HepG2 (cell line): ENCODE data around the gene TMEM114. TPM values are rescaled to one million over a fixed set of nuclear protein-coding genes. Genes with fewer than 3 reads are reported as not detected.

Experiments
- RXRA ChIP-seq: sonication (generic); formaldehyde crosslinking; IDR thresholded peaks from 2 replicates; pipeline ENCODE4 v1.5.1; 2020; ENCODE audit warnings: missing genetic modification reagents
- SMARCE1 ChIP-seq: fragments of 450-650 bp; IDR thresholded peaks from 2 replicates; pipeline ENCODE4 v1.6.1; 2017; ENCODE audit warnings: borderline replicate concordance
- SOX6 ChIP-seq, 2 experiments: fragments of 450-650 bp in 1 of 2; sonication (generic) in 1 of 2; formaldehyde crosslinking in 1 of 2; IDR thresholded peaks; 2 replicates each; pipeline versions ENCODE4 v1.4.0 to v1.6.1; 2017 to 2020; ENCODE audit warnings: antibody characterized with exemption in 1 of 2, mild to moderate bottlenecking in 1 of 2, missing genetic modification reagents in 1 of 2
- SPEN ChIP-seq: sonication (generic); formaldehyde crosslinking; IDR thresholded peaks from 2 replicates; pipeline ENCODE4 v1.5.1; 2020; ENCODE audit warnings: low read depth, mild to moderate bottlenecking, missing genetic modification reagents
- SSRP1 ChIP-seq: IDR thresholded peaks from 2 replicates; pipeline ENCODE4 v1.6.1; 2016; ENCODE audit warnings: control low read depth
- YEATS4 ChIP-seq: sonication (generic); formaldehyde crosslinking; IDR thresholded peaks from 2 replicates; pipeline ENCODE4 v1.4.0; 2020; ENCODE audit warnings: missing genetic modification reagents, borderline replicate concordance
- ZBTB7A ChIP-seq: sonication (generic); formaldehyde crosslinking; IDR thresholded peaks from 2 replicates; pipeline ENCODE4 v1.8.0; 2022; ENCODE audit warnings: mild to moderate bottlenecking, missing genetic modification reagents
- ZKSCAN5 ChIP-seq: sonication (generic); formaldehyde crosslinking; IDR thresholded peaks from 2 replicates; pipeline ENCODE4 v1.5.1; 2020; ENCODE audit warnings: mild to moderate bottlenecking, missing genetic modification reagents
- ZNF441 ChIP-seq: sonication (generic); formaldehyde crosslinking; IDR thresholded peaks from 2 replicates; pipeline ENCODE4 v1.7.0; 2021; ENCODE audit warnings: missing genetic modification reagents, borderline replicate concordance
- ZNF646 ChIP-seq: sonication (generic); formaldehyde crosslinking; IDR thresholded peaks from 2 replicates; pipeline ENCODE4 v1.9.0; 2021; ENCODE audit warnings: mild to moderate bottlenecking, missing genetic modification reagents
- ZNF773 ChIP-seq: sonication (generic); formaldehyde crosslinking; IDR thresholded peaks from 2 replicates; pipeline ENCODE4 v1.4.0; 2020; ENCODE audit warnings: missing genetic modification reagents, borderline replicate concordance
- ZSCAN25 ChIP-seq: sonication (generic); formaldehyde crosslinking; IDR thresholded peaks from 2 replicates; pipeline ENCODE4 v1.8.0; 2022; ENCODE audit warnings: mild to moderate bottlenecking, missing genetic modification reagents
- ZXDC ChIP-seq: sonication (generic); formaldehyde crosslinking; IDR thresholded peaks from 2 replicates; pipeline ENCODE4 v1.5.0; 2020; ENCODE audit warnings: mild to moderate bottlenecking, missing genetic modification reagents
- polyA plus RNA-seq, 8 experiments: library from polyadenylated mRNA; depleted of rRNA in 3 of 8; stranded (reverse) in 7 of 8; unstranded in 1 of 8; fragments of >200 nt; fragmentation: Illumina TruSeq in 4 of 8; extraction: Trizol in 4 of 8; gene quantifications; 2 replicates each; pipeline versions ENCODE4 v1.2.1 to v1.2.3, GENCODE V29; 2011 to 2016; ENCODE audit warnings: low read depth in 4 of 8, missing spikeins in 1 of 8, mixed read lengths in 1 of 8; ENCODE audit not compliant: insufficient read depth in 1 of 8
- total RNA-seq, 5 experiments: library from RNA; depleted of rRNA; stranded (reverse); fragments of >200 nt; fragmentation: Illumina TruSeq; extraction: Trizol; gene quantifications; 2 replicates each; pipeline ENCODE4 v1.2.3, GENCODE V29; 2016; ENCODE audit warnings: low read depth in 1 of 5
- TF ChIP-seq, protein P1 (sequence below): sonication (generic); formaldehyde crosslinking; IDR thresholded peaks from 2 replicates; pipeline ENCODE4 v1.4.0; 2020; ENCODE audit warnings: missing genetic modification reagents, borderline replicate concordance
- TF ChIP-seq, protein P2 (sequence below): conservative IDR thresholded peaks from 2 replicates; pipeline ENCODE4 v1.6.1; 2018; ENCODE audit warnings: missing genetic modification reagents

Gene TMEM114
- total and polyA plus RNA-seq, 2 of the 13 experiments (the other 11 are each of a cell fraction or from before 2014, with no cell fraction given) = not detected

DNA sequence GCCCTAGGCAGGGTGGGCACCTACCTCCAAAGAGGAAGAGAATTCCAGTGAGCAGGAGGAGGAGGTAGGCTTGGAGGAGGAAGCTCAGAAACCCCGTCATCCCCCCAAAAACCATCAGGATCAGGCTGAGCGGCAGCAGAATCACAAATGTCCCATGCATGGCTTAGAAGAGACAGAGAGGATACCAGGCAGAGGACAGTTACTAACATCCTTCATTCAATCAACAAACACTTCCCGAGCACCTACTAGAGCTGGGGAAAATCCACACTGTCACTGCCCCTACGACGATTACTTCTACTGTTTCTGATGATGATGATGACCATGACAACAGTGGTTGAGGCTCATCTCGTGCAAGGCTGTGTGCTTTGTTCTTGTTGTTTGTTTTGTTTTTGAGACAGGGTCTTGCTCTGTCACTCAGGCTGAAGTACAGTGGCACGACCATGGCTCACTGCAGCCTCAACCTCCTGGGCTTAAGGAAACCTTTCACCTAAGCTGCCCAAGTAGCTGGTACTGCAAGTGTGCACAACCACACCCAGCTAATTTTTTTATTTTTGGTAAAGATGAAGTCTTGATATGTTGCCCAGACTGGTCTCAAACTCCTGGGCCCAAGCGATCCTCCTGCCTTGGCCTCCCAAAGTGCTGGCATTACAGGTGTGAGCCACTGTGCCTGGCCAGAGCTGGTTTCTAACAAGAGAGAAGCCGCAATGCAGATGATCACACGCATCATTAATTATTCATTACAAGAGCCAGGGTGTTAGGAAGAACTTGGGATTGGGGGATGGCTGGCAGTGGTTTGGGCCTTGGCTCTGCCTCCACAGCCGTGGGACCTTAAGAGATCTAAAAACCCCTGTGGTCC, 18.0 kb downstream of the TMEM114 start (continued):
- TF ChIP-seq, protein P1, sequence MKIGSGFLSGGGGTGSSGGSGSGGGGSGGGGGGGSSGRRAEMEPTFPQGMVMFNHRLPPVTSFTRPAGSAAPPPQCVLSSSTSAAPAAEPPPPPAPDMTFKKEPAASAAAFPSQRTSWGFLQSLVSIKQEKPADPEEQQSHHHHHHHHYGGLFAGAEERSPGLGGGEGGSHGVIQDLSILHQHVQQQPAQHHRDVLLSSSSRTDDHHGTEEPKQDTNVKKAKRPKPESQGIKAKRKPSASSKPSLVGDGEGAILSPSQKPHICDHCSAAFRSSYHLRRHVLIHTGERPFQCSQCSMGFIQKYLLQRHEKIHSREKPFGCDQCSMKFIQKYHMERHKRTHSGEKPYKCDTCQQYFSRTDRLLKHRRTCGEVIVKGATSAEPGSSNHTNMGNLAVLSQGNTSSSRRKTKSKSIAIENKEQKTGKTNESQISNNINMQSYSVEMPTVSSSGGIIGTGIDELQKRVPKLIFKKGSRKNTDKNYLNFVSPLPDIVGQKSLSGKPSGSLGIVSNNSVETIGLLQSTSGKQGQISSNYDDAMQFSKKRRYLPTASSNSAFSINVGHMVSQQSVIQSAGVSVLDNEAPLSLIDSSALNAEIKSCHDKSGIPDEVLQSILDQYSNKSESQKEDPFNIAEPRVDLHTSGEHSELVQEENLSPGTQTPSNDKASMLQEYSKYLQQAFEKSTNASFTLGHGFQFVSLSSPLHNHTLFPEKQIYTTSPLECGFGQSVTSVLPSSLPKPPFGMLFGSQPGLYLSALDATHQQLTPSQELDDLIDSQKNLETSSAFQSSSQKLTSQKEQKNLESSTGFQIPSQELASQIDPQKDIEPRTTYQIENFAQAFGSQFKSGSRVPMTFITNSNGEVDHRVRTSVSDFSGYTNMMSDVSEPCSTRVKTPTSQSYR = no peak
- TF ChIP-seq SOX6 (IDR thresholded peaks at IDR 0.05) (no peak), SOX6 (CRISPR knock-in tag; IDR thresholded peaks at IDR 0.05) (peak; percentile 42; the same call in 1 of the 2 replicates), ZNF773 (CRISPR knock-in tag) (no peak), ZBTB7A (CRISPR knock-in tag) (no peak), ZNF646 (CRISPR knock-in tag) (0 out of 2 replicates have a peak, but pooled peaks have one; percentile 12), SSRP1 (CRISPR knock-in tag) (peak; percentile 66; the same call in 1 of the 2 replicates), SMARCE1 (no peak), ZSCAN25 (CRISPR knock-in tag) (no peak), YEATS4 (no peak), SPEN (CRISPR knock-in tag) (peak; percentile 64; the same call in 1 of the 2 replicates), ZXDC (CRISPR knock-in tag) (no peak), ZKSCAN5 (CRISPR knock-in tag) (no peak), RXRA (no peak), ZNF441 (no peak)
- TF ChIP-seq, protein P2, sequence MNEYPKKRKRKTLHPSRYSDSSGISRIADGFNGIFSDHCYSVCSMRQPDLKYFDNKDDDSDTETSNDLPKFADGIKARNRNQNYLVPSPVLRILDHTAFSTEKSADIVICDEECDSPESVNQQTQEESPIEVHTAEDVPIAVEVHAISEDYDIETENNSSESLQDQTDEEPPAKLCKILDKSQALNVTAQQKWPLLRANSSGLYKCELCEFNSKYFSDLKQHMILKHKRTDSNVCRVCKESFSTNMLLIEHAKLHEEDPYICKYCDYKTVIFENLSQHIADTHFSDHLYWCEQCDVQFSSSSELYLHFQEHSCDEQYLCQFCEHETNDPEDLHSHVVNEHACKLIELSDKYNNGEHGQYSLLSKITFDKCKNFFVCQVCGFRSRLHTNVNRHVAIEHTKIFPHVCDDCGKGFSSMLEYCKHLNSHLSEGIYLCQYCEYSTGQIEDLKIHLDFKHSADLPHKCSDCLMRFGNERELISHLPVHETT (CRISPR knock-in tag) = 0 out of 2 replicates have a peak, but pooled peaks have one; percentile 14
